ENCODE results near the gene GPR18.

- TF ChIP-seq POLR2A (IDR thresholded peaks at IDR 0.05) (no peak), CTCF (IDR thresholded peaks at IDR 0.05) (no peak), POLR2AphosphoS5 (IDR thresholded peaks at IDR 0.05) (no peak), EP300 (IDR thresholded peaks at IDR 0.05) (no peak)
Observed at GRCh38 chr13:99206873-99207272, 51.3 kb downstream of the GPR18 start.

Measured in stomach (tissue), 4 donors.